Endothelial cell of umbilical vein (primary cell): ENCODE measurements around the gene SLC26A4. TPM values are rescaled to one million over a fixed set of nuclear protein-coding genes. Genes with fewer than 3 reads are reported as not detected.
"Not testable (repeated sequence)": the region's sequence is repeated elsewhere in the genome, so short reads cannot be mapped to it uniquely, and the experiment has no call there.

Experiments
- BruUV-seq: library from RNA; stranded (reverse); fragments of 400-500 nt; replicated peaks from 2 replicates; lab custom pipeline; 2021; lab: Mats Ljungman, UMichigan
- CTCF ChIA-PET: fragments of 300-600, 350-600 bp; sonication (Branson Sonifier 250); formaldehyde crosslinking; loops from one replicate; lab custom pipeline; 2021; ENCODE audit warnings: antibody characterized with exemption, inconsistent platforms; lab: Charles Lee
- POLR2A ChIA-PET: fragments of 300-600, 350-600 bp; sonication (Branson Sonifier 250); formaldehyde crosslinking; loops from one replicate; lab custom pipeline; 2021; ENCODE audit warnings: antibody characterized with exemption, inconsistent platforms; lab: Charles Lee
- DNase-seq: peaks from one replicate; pipeline ENCODE4 v3.0.0-alpha.2; 2011; ENCODE audit warnings: low read depth, low spot score
- FAIRE-seq: peaks from 2 replicates; lab custom pipeline; 2011; peaks lifted over from hg19 to GRCh38; lab: Jason Lieb, UNC
- H2AFZ ChIP-seq: 2 replicates; pipeline ENCODE4 v1.6.0; 2012; ENCODE audit warnings: low read depth, low read length, control low read depth, inconsistent platforms
- H3K27ac ChIP-seq: 2 replicates; pipeline ENCODE4 v1.5.1; 2011; ENCODE audit warnings: low read depth, mild to moderate bottlenecking, control low read depth, low read length, moderate library complexity; ENCODE audit not compliant: insufficient read depth
- H3K27me3 ChIP-seq, 2 experiments: 2 replicates each; pipeline versions ENCODE4 v1.6.0 to v1.6.1; 2011; ENCODE audit warnings: low read length in 2 of 2, mixed read lengths in 1 of 2; ENCODE audit not compliant: control insufficient read depth in 2 of 2, insufficient read depth in 2 of 2
- H3K36me3 ChIP-seq, 2 experiments: 2 replicates in 1 of 2; 3 replicates in 1 of 2; pipeline ENCODE4 v1.5.1; 2011; ENCODE audit warnings: low read length in 2 of 2, mild to moderate bottlenecking in 1 of 2, moderate library complexity in 1 of 2; ENCODE audit not compliant: control insufficient read depth in 2 of 2, insufficient read depth in 2 of 2; ENCODE audit errors: extremely low read depth in 1 of 2
- H3K4me1 ChIP-seq: 3 replicates; pipeline ENCODE4 v1.5.1; 2011; ENCODE audit warnings: mild to moderate bottlenecking, low read length; ENCODE audit not compliant: control insufficient read depth, insufficient read depth; ENCODE audit errors: extremely low read depth
- H3K4me2 ChIP-seq: 2 replicates; pipeline ENCODE4 v1.6.1; 2011; ENCODE audit warnings: low read length, control low read depth, mixed read lengths; ENCODE audit not compliant: insufficient read depth
- H3K4me3 ChIP-seq, 3 experiments: fragments of 200-600 bp in 1 of 3; sonication (generic), shearing (Covaris generic) in 1 of 3; replicated peaks in 1 of 3; 2 replicates each; pipeline ENCODE4 v1.5.1; 2011 to 2016; ENCODE audit warnings: control low read depth in 3 of 3, low read length in 3 of 3, mild to moderate bottlenecking in 2 of 3, inconsistent platforms in 1 of 3, low read depth in 1 of 3, moderate library complexity in 1 of 3; ENCODE audit not compliant: insufficient read depth in 1 of 3
- H3K79me2 ChIP-seq: 2 replicates; pipeline ENCODE4 v1.6.0; 2012; ENCODE audit warnings: low read length, inconsistent platforms; ENCODE audit not compliant: control insufficient read depth, insufficient read depth
- H3K9ac ChIP-seq: replicated peaks from 2 replicates; pipeline ENCODE3; 2011; ENCODE audit warnings: low read length, control low read depth; ENCODE audit not compliant: insufficient read depth; ENCODE audit errors: extremely low read depth
- H3K9me1 ChIP-seq: replicated peaks from 3 replicates; pipeline ENCODE4 v1.6.0; 2011; ENCODE audit warnings: mild to moderate bottlenecking, low read length; ENCODE audit not compliant: control insufficient read depth, insufficient read depth; ENCODE audit errors: extremely low read depth
- H3K9me3 ChIP-seq: replicated peaks from 2 replicates; pipeline ENCODE4 v1.5.1; 2012; ENCODE audit warnings: low read length, inconsistent platforms; ENCODE audit not compliant: control insufficient read depth, insufficient read depth
- H4K20me1 ChIP-seq: replicated peaks from 2 replicates; pipeline ENCODE3; 2011; ENCODE audit warnings: mild to moderate bottlenecking, low read length; ENCODE audit not compliant: control insufficient read depth, insufficient read depth; ENCODE audit errors: extremely low read depth
- EZH2 ChIP-seq: IDR thresholded peaks from 2 replicates; pipeline ENCODE4 v1.6.1; 2012; ENCODE audit warnings: borderline replicate concordance, low read depth, mild to moderate bottlenecking, moderate library complexity, low read length, inconsistent platforms; ENCODE audit not compliant: severe bottlenecking
- FOS ChIP-seq: IDR thresholded peaks from 2 replicates; pipeline ENCODE4 v1.6.1; 2011; ENCODE audit warnings: mild to moderate bottlenecking, low read length, moderate library complexity, borderline replicate concordance; ENCODE audit not compliant: insufficient read depth
- GATA2 ChIP-seq: IDR thresholded peaks from 2 replicates; pipeline ENCODE4 v1.7.0; 2011; ENCODE audit warnings: low read depth, mild to moderate bottlenecking, moderate library complexity, mixed read lengths, low read length; ENCODE audit not compliant: insufficient read length, insufficient read depth
- JUN ChIP-seq: IDR thresholded peaks from 2 replicates; pipeline ENCODE4 v1.6.1; 2011; ENCODE audit warnings: borderline replicate concordance, low read depth; ENCODE audit not compliant: insufficient read length, insufficient read depth
- MYC ChIP-seq: IDR thresholded peaks from one replicate; pipeline ENCODE4 v1.6.1; 2011; ENCODE audit warnings: mild to moderate bottlenecking, low read depth, low read length
- POLR2A ChIP-seq: IDR thresholded peaks from 2 replicates; pipeline ENCODE4 v1.6.1; 2012; ENCODE audit warnings: low read depth, mild to moderate bottlenecking, control low read depth, low read length
- dilution Hi-C: fragments of 300-500 bp; cut with MboI; formaldehyde crosslinking; loops from one replicate; pipeline ENCODE4 v1.15.0; 2019; ENCODE audit warnings: low sequenced_read_pairs; ENCODE audit not compliant: extremely low pct_ligation_motif_present
- intact Hi-C: fragments of 100-400 bp; cut with micrococcal nuclease; formaldehyde crosslinking; loops from one replicate; pipeline ENCODE4 v1.10.0; 2022
- polyA plus RNA-seq, 4 experiments: library from polyadenylated mRNA; depleted of rRNA in 3 of 4; stranded (reverse) in 3 of 4; unstranded in 1 of 4; fragments of >200 nt; gene quantifications; 2 replicates each; pipeline versions ENCODE4 v1.2.1 to v1.2.3, GENCODE V29; 2011 to 2012; ENCODE audit warnings: missing spikeins in 1 of 4
- total RNA-seq: library from RNA; stranded (reverse); gene quantifications from 2 replicates; pipeline ENCODE4 v1.2.3, GENCODE V29; 2021
- TF ChIP-seq, protein P1 (sequence below): IDR thresholded peaks from 2 replicates; pipeline ENCODE4 v1.6.1; 2011; ENCODE audit not compliant: insufficient read depth, insufficient read length

Gene SLC26A4
- total and polyA plus RNA-seq, 2 donors (not counting 3 experiments of a cell fraction or from before 2014, with no cell fraction given) = 0.77 to 0.79 TPM

DNA sequence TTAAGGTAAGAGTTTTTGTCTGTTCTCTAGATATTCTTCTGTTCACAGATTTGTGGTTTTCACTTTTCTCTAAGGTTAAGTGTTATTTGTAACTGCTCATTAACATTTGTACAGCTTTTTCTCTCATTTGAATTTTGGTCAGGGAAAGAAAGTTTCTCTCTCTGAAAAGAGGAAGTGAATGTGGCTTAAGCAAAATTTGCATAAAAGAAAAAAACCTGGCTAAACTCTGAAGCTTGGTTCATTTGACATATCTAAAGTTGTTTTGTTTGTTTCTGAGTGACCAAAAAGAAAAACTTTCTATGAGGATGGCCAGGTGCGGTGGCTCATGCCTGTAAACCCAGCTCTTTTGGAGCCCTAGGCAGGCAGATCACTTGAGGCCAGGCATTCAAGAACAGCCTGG is 22.0 kb upstream of the SLC26A4 start:
- Histone ChIP-seq H3K79me2 (no peaks in the 10 kb centered on the region), H3K4me1 (peaks cover 1% of the 10 kb centered on the region), H3K4me3 (no peak overlapping the region), H3K36me3 (no peaks in the 10 kb centered on the region), H3K9me1 (no peaks in the 10 kb centered on the region), H3K4me2 (no peak overlapping the region), H3K9me3 (no peaks in the 10 kb centered on the region), H2AFZ (no peak overlapping the region), H3K27me3 (no peaks in the 10 kb centered on the region), H3K27ac (no peak overlapping the region), H3K9ac (no peak overlapping the region), H4K20me1 (no peaks in the 10 kb centered on the region)
- dilution Hi-C loops = no loop called here
- FAIRE-seq (no peak), DNase-seq (no peak)
- CTCF ChIA-PET = interaction anchor here (1.1 kb wide), 1 partner anchor 236 kb away, joined by 5 read pairs; no protein-coding TSS in a partner anchor
- no TSS peak for BruUV-seq
- POLR2A ChIA-PET = no interaction called here
- intact Hi-C loops = no loop called here
- TF ChIP-seq JUN = no peak
- TF ChIP-seq, protein P1, sequence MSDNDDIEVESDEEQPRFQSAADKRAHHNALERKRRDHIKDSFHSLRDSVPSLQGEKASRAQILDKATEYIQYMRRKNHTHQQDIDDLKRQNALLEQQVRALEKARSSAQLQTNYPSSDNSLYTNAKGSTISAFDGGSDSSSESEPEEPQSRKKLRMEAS = no peak
- no peak for TF ChIP-seq EZH2
- no peak for TF ChIP-seq POLR2A
- no peak for TF ChIP-seq MYC
- TF ChIP-seq GATA2 = no peak
- no peak for TF ChIP-seq FOS

DNA sequence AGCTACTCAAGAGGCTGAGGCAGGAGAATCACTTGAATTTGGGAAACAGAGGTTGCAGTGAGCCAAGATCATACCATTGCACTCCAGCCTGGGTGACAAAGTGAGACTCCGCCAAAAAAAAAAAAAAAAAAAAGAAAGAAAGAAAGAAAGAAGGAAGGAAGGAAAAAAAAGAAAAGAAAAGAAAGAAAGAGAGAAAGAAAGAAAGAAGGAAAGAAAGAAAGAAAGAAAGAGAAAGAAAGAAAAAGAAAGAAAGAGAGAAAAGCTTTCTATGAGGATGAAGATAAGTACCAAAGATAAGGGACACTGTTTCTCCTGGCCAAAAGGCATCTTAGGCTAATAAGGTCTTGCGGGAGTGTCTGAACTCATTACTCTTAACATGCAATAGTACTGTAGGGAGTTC is 21.6 kb upstream of the SLC26A4 start:
- not testable (repeated sequence) for BruUV-seq
- CTCF ChIA-PET = interaction anchor here (1.1 kb wide), 1 partner anchor 236 kb away, joined by 5 read pairs; no protein-coding TSS in a partner anchor

More for the DNA sequence above, 21.6 kb upstream of the SLC26A4 start:
- H3K9me1 ChIP-seq, H3K9ac ChIP-seq, H3K36me3 ChIP-seq, H4K20me1 ChIP-seq, H3K4me2 ChIP-seq, POLR2A ChIA-PET, H2AFZ ChIP-seq, H3K9me3 ChIP-seq, H3K27ac ChIP-seq, intact Hi-C loops, FAIRE-seq, dilution Hi-C loops, H3K4me1 ChIP-seq, H3K79me2 ChIP-seq, H3K27me3 ChIP-seq, DNase-seq, H3K4me3 ChIP-seq: not testable (repeated sequence)
